ENCODE measurements around the gene STARD3NL.

Gene STARD3NL

DNA sequence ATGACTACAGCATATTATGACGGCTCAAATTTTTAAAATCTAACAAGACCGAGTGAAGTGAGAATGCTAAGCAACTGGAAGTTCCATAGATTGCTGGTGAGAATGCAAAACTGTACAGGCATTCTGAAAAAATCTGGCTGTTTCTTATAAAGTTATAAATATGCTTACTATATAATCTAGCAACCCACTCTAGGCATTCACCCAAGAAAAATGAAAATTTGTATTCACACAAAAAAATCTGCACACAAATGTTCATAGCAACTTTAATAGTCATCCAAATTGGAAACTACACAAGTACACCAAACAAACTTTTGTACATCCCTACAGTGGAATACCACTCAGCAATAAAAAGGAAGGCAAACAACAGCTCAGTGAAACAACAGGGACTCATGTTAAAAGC is 39.9 kb upstream of the STARD3NL start:
- Histone ChIP-seq H3K9me3 (ENCODE audit: insufficient read depth, low read depth, low read length) (no peaks in the 10 kb centered on the region), H3K4me1 (ENCODE audit: insufficient read depth, low read length, poor library complexity, severe bottlenecking) (no peaks in the 10 kb centered on the region), H4K20me1 (ENCODE audit: insufficient read depth, low read length, poor library complexity, severe bottlenecking) (no peaks in the 10 kb centered on the region), H3K9me2 (replicated peaks; ENCODE audit: low read depth, low read length) (no peaks in the 10 kb centered on the region), H3K9ac (ENCODE audit: low read depth, low read length, poor library complexity, severe bottlenecking) (no peak overlapping the region), H3K36me3 (ENCODE audit: insufficient read depth, low read length) (no peaks in the 10 kb centered on the region), H3K27me3 (ENCODE audit: insufficient read depth, low read length, poor library complexity, severe bottlenecking) (no peaks in the 10 kb centered on the region), H3K4me2 (ENCODE audit: low read depth, low read length, poor library complexity, severe bottlenecking) (no peak overlapping the region), H2AFZ (ENCODE audit: low read length) (no peak overlapping the region), H3K79me2 (ENCODE audit: insufficient read depth, low read length) (no peaks in the 10 kb centered on the region), H3F3A (ENCODE audit: low read depth) (no peaks in the 10 kb centered on the region), H3K4me3 (ENCODE audit: low read length, poor library complexity, severe bottlenecking) (no peak overlapping the region)
- TF ChIP-seq EZH2phosphoT487 (IDR thresholded peaks at IDR 0.05; ENCODE audit: borderline replicate concordance) = no peak
- TF ChIP-seq, protein P1, sequence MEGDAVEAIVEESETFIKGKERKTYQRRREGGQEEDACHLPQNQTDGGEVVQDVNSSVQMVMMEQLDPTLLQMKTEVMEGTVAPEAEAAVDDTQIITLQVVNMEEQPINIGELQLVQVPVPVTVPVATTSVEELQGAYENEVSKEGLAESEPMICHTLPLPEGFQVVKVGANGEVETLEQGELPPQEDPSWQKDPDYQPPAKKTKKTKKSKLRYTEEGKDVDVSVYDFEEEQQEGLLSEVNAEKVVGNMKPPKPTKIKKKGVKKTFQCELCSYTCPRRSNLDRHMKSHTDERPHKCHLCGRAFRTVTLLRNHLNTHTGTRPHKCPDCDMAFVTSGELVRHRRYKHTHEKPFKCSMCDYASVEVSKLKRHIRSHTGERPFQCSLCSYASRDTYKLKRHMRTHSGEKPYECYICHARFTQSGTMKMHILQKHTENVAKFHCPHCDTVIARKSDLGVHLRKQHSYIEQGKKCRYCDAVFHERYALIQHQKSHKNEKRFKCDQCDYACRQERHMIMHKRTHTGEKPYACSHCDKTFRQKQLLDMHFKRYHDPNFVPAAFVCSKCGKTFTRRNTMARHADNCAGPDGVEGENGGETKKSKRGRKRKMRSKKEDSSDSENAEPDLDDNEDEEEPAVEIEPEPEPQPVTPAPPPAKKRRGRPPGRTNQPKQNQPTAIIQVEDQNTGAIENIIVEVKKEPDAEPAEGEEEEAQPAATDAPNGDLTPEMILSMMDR (conservative IDR thresholded peaks at IDR 0.05; ENCODE audit: low read length) = no peak

DNA sequence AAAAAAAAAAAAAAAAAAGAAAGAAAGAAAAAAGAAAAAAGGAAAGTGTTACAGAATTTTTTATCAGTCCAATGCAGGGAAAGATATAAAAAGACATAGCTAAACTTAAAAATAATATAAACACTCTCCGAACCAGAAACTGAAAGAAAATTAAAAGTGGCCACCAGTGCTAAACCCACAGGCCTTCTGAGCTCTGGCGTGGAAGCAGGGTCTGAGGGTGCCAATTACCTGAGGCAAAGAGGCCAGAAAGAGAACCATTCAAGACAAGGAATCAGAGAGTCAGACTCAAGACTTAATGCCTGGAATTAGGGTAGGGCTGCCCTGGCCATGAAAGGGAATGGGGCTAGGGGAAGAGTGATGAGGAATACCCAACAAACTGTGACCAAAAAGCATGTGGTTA is 36.9 kb upstream of the STARD3NL start:
- Histone ChIP-seq H3K9me2 (replicated peaks; ENCODE audit: low read depth, low read length) (no peaks in the 10 kb centered on the region), H3K36me3 (ENCODE audit: insufficient read depth, low read length) (no peaks in the 10 kb centered on the region), H3K9ac (ENCODE audit: low read depth, low read length, poor library complexity, severe bottlenecking) (no peak overlapping the region), H3K4me2 (ENCODE audit: low read depth, low read length, poor library complexity, severe bottlenecking) (no peak overlapping the region), H3K4me1 (ENCODE audit: insufficient read depth, low read length, poor library complexity, severe bottlenecking) (no peaks in the 10 kb centered on the region), H3F3A (ENCODE audit: low read depth) (no peaks in the 10 kb centered on the region), H3K79me2 (ENCODE audit: insufficient read depth, low read length) (no peaks in the 10 kb centered on the region), H4K20me1 (ENCODE audit: insufficient read depth, low read length, poor library complexity, severe bottlenecking) (no peaks in the 10 kb centered on the region), H2AFZ (ENCODE audit: low read length) (no peak overlapping the region), H3K4me3 (ENCODE audit: low read length, poor library complexity, severe bottlenecking) (no peak overlapping the region), H3K27me3 (ENCODE audit: insufficient read depth, low read length, poor library complexity, severe bottlenecking) (no peaks in the 10 kb centered on the region), H3K9me3 (ENCODE audit: insufficient read depth, low read depth, low read length) (no peaks in the 10 kb centered on the region)
- no peak for TF ChIP-seq EZH2phosphoT487 (IDR thresholded peaks at IDR 0.05; ENCODE audit: borderline replicate concordance)
- TF ChIP-seq, protein P1 (conservative IDR thresholded peaks at IDR 0.05; ENCODE audit: low read length) = no peak

DNA sequence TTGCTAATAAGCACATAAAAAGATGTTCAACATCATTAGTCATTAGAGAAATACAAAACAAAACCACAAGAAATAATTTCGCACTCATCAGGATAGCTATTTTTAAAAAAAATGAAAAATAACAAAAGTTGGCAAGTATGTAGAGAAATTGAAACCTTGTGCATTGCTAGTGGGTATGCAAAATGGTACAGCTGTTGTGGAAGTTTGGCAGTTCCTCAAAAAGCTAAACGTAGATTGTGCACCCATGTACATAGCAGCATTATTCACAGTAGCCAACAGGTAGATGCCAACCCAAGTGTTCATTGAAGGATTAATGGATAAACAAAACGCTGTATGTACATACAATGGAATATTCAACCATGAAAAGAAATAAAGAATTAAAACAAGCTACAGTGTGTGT is 35.3 kb upstream of the STARD3NL start:
- no peaks in the 10 kb centered on the region for H3K4me1 ChIP-seq (ENCODE audit: insufficient read depth, low read length, poor library complexity, severe bottlenecking)
- no peaks in the 10 kb centered on the region for H3K27me3 ChIP-seq (ENCODE audit: insufficient read depth, low read length, poor library complexity, severe bottlenecking)
- H3F3A ChIP-seq (ENCODE audit: low read depth) = no peaks in the 10 kb centered on the region
- no peaks in the 10 kb centered on the region for H3K9me2 ChIP-seq (replicated peaks; ENCODE audit: low read depth, low read length)
- no peak overlapping the region for H3K4me2 ChIP-seq (ENCODE audit: low read depth, low read length, poor library complexity, severe bottlenecking)
- no peak for TF ChIP-seq EZH2phosphoT487 (IDR thresholded peaks at IDR 0.05; ENCODE audit: borderline replicate concordance)
- TF ChIP-seq, protein P1 (conservative IDR thresholded peaks at IDR 0.05; ENCODE audit: low read length) = no peak
- no peaks in the 10 kb centered on the region for H3K36me3 ChIP-seq (ENCODE audit: insufficient read depth, low read length)
- no peak overlapping the region for H3K9ac ChIP-seq (ENCODE audit: low read depth, low read length, poor library complexity, severe bottlenecking)
- H3K79me2 ChIP-seq (ENCODE audit: insufficient read depth, low read length) = no peaks in the 10 kb centered on the region
- no peak overlapping the region for H3K4me3 ChIP-seq (ENCODE audit: low read length, poor library complexity, severe bottlenecking)
- no peak overlapping the region for H2AFZ ChIP-seq (ENCODE audit: low read length)
- H3K9me3 ChIP-seq (ENCODE audit: insufficient read depth, low read depth, low read length) = no peaks in the 10 kb centered on the region
- no peaks in the 10 kb centered on the region for H4K20me1 ChIP-seq (ENCODE audit: insufficient read depth, low read length, poor library complexity, severe bottlenecking)
